NCI-H146 treated with DMSO at 0.1 percent for 48 hours (cell line): Measurements from ENCODE around the gene HOMER2.

Experiments
- DNase-seq: peaks from one replicate; lab custom pipeline; 2025; ENCODE audit not compliant: unreplicated experiment; lab: John Stamatoyannopoulos, UW

HOMER2 gene

DNA sequence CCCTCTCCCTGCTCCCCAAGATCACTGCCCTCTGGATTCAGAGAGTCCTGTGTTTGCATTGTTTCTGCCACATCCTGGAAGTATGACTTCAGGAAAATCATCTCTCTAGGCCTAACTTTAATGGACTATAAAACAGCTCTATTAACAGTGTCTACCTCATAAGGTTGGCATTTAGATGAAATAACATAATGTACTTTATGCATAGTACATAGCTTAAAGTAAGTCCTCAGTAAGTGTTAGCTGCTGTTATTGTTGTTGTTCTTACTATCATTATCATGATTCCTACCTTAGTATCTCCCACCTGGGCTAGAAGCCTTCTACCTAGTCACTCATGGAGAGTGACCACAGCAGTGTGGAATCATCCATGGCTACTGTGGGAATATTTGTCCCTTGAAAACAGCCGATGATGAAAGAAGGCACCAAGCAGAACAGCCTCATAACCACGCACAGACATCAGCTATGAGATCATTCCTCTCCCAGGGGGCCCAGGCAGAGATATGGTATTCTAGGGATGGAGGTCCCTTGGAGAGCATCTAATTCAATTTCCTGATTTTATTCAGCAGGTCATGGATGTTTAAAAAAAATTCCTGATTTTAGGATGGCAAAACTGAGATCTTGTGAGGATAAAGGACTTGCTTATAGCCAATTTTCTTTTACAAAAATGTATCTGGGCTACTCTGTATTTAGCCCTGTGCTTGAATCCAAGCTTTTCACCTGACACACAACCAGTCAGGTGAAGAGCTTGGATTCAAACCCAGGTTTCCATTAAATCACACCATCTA lies 148.5 kb downstream of the HOMER2 start:
- DNase-seq, result no peak

GRCh38 chr15:82802497-82802896 lies 150.0 kb downstream of the HOMER2 start:
- DNase-seq, result no peak

DNA sequence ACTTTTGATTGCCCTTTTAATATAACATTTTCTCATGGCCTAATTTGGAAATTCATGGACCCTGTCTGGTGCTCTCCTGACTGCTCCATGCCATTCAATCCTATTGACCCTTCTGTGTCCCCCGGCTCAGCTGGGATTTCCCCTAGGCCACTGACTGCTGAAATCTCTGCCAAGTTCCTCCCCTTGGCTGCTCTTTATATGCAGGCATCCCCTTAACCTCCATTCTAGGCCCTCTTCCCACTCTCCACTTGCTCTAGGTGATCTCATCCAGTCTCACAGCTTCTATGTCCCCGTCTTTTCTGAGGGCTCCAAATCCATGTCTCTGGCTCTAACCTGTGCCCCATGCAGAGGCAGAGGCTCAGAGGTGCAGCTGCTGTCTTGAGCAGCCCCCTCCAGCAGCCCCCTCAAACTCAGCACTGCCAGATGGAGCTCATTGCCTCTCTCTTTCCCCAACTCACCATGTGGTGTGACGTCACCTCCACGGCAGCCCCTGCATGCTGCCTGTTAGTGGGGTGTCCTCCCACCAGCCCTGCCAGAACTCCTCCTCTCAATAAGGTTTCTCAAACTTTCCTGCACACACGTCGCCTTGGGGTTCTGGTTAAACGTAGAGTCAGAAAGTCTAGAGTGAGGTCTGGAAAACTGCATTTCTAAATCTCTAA lies 153.2 kb downstream of the HOMER2 start:
- no peak for DNase-seq
